Lung (tissue), 12 donors: ENCODE results near the gene CFAP43. TPM values are rescaled to one million over a fixed set of nuclear protein-coding genes. Genes with fewer than 3 reads are reported as not detected.

Experiments
- ATAC-seq: fragments of 200-7000 bp; cut with Tn5 transposase; one replicate; pipeline ENCODE4 v1.9.1; 2020; ENCODE audit warnings: moderate number of reproducible peaks; ENCODE audit not compliant: insufficient read depth, low FRiP score
- DNase-seq, 3 donors: peaks; one replicate each; pipeline ENCODE4 v3.0.0-alpha.2; 2013 to 2017
- H3K27ac ChIP-seq, 2 donors: one replicate each; pipeline ENCODE4 v1.5.1; 2013; ENCODE audit warnings: mild to moderate bottlenecking in 2 of 2, moderate library complexity in 2 of 2, control low read depth in 1 of 2, inconsistent platforms in 1 of 2, low read depth in 1 of 2, low read length in 1 of 2
- H3K27me3 ChIP-seq, 3 donors: one replicate each; pipeline ENCODE4 v1.5.1; 2013; ENCODE audit warnings: low read length in 2 of 3; ENCODE audit not compliant: control insufficient read depth in 3 of 3, insufficient read depth in 3 of 3
- H3K36me3 ChIP-seq, 4 donors: one replicate each; pipeline ENCODE4 v1.5.1; 2013; ENCODE audit warnings: low read length in 4 of 4, mild to moderate bottlenecking in 1 of 4, moderate library complexity in 1 of 4; ENCODE audit not compliant: control insufficient read depth in 4 of 4, insufficient read depth in 4 of 4
- H3K4me1 ChIP-seq, 5 donors: one replicate each; pipeline ENCODE4 v1.5.1; 2013; ENCODE audit warnings: low read length in 5 of 5, mild to moderate bottlenecking in 2 of 5, moderate library complexity in 1 of 5; ENCODE audit not compliant: control insufficient read depth in 5 of 5, insufficient read depth in 5 of 5
- H3K4me3 ChIP-seq: one replicate; pipeline ENCODE4 v1.5.1; 2013; ENCODE audit warnings: mild to moderate bottlenecking, control low read depth, moderate library complexity
- H3K9ac ChIP-seq, 2 donors: one replicate each; pipeline ENCODE4 v1.5.1; 2013; ENCODE audit warnings: low read length in 2 of 2, control low read depth in 1 of 2; ENCODE audit not compliant: insufficient read depth in 1 of 2
- H3K9me3 ChIP-seq, 4 donors: one replicate each; pipeline ENCODE4 v1.5.1; 2013; ENCODE audit warnings: low read length in 3 of 4, mild to moderate bottlenecking in 1 of 4, moderate library complexity in 1 of 4; ENCODE audit not compliant: control insufficient read depth in 4 of 4, insufficient read depth in 3 of 4
- WGBS, 2 donors: extraction: QIAGEN DNeasy Blood & Tissue Kit; methylation state at CpG; one replicate each; pipeline ENCODE4 v1.1.7; 2013; 5-methylcytosine and 5-hydroxymethylcytosine counted together
- polyA plus RNA-seq, 2 donors: library from polyadenylated mRNA; stranded (reverse); fragments of 200-250 nt; gene quantifications; one replicate each; pipeline ENCODE4 v1.2.1, GENCODE V29; 2013
- total RNA-seq, 2 donors: library from RNA; depleted of rRNA in 1 of 2; stranded (reverse); fragments of >200 nt in 1 of 2; gene quantifications; one replicate each; pipeline ENCODE4 v1.2.1, GENCODE V29; 2014 to 2021
- TF ChIP-seq, protein P1 (sequence below): IDR thresholded peaks from 2 replicates; pipeline ENCODE4 v1.5.1; 2012; ENCODE audit warnings: mild to moderate bottlenecking; ENCODE audit errors: control extremely low read depth, extremely low read depth
- donor health status: control.
- donor health status: control.
- donor health status: Bipolar disorder and iron deficiency.
- donor health status: healthy.
- donor health status: DM: yes; HTN: yes; CAD: no.

CFAP43 gene
- total and polyA plus RNA-seq, 4 donors: 8.4 to 71.6 (median 20.1) TPM

DNA sequence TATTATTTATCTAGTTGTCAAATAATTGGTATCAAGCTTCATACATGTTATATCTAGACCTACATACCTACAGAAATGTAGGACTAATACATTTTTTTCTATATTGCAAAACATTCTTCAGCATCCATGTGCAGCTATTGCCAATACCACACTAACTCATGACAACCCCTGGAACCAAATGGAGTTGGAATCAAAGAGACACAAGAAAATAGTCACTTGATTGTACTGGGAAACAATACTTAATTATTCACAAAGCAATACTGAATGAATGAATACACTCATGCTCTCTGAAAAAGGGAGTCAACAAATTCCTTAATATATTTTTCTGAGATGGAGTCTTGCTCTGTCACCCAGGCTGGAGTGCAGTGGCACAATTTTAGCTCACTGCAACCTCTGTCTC, 10.4 kb upstream of the CFAP43 start:
- Histone ChIP-seq H3K27me3 (no peaks in the 10 kb centered on the region), H3K36me3 (no peaks in the 10 kb centered on the region), H3K27ac (no peak overlapping the region), H3K4me3 (no peak overlapping the region), H3K4me1 (no peaks in the 10 kb centered on the region), H3K9ac (no peak overlapping the region), H3K9me3 (no peaks in the 10 kb centered on the region)
- ATAC-seq: no peak
- TF ChIP-seq, protein P1, sequence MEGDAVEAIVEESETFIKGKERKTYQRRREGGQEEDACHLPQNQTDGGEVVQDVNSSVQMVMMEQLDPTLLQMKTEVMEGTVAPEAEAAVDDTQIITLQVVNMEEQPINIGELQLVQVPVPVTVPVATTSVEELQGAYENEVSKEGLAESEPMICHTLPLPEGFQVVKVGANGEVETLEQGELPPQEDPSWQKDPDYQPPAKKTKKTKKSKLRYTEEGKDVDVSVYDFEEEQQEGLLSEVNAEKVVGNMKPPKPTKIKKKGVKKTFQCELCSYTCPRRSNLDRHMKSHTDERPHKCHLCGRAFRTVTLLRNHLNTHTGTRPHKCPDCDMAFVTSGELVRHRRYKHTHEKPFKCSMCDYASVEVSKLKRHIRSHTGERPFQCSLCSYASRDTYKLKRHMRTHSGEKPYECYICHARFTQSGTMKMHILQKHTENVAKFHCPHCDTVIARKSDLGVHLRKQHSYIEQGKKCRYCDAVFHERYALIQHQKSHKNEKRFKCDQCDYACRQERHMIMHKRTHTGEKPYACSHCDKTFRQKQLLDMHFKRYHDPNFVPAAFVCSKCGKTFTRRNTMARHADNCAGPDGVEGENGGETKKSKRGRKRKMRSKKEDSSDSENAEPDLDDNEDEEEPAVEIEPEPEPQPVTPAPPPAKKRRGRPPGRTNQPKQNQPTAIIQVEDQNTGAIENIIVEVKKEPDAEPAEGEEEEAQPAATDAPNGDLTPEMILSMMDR: no peak
- DNase-seq: no peak

DNA sequence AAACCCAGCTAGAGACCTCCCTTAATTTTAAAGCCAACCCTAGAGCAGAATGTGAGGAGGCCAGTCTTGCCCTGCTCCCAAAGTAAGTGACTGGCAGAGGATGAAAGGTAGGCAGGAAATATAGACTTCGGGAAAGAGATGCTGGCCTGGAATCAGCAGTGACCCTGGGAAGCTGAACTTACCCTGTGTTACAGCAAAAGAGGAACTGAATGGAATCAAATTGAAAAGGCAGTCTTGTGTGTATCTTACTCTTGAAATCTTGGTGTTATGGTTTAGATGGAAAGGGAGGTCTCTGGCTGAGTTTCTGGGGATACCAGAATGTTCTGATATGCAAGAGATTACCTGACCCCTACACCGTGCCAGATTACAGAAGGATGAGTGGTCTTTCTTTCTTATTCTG, 7.9 kb upstream of the CFAP43 start:
- no peak overlapping the region for H3K27ac ChIP-seq
- H3K27me3 ChIP-seq: no peaks in the 10 kb centered on the region
- 58% methylated on average over 2 of the region's 2 CpGs for WGBS, 2 donors
- ATAC-seq (no peak), DNase-seq (no peak)
- H3K4me3 ChIP-seq: no peak overlapping the region
- no peaks in the 10 kb centered on the region for H3K4me1 ChIP-seq
- TF ChIP-seq, protein P1: no peak
- no peaks in the 10 kb centered on the region for H3K9me3 ChIP-seq
- H3K9ac ChIP-seq: no peak overlapping the region
- H3K36me3 ChIP-seq: no peaks in the 10 kb centered on the region

DNA sequence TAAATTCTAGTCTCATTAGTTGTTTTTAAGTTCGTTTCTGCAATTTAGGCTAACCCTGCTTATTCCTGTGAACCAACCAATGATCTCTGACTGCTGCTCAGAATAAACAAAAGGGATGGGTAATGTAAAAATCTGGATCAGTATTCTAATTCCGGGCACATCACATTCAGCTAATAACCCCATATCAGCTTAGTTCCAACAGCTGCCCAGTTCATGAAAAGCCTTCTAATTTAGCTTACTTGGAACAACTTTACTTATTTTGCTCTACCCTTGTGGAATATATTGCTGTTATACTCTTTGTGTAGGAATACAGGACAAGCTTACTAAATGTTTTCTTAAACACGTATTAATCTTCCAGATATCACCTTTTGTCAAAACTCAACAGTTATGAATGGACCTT, 3.6 kb upstream of the CFAP43 start:
- WGBS, 2 donors: 84 to 91% methylated on average over 3 of the region's 3 CpGs

DNA sequence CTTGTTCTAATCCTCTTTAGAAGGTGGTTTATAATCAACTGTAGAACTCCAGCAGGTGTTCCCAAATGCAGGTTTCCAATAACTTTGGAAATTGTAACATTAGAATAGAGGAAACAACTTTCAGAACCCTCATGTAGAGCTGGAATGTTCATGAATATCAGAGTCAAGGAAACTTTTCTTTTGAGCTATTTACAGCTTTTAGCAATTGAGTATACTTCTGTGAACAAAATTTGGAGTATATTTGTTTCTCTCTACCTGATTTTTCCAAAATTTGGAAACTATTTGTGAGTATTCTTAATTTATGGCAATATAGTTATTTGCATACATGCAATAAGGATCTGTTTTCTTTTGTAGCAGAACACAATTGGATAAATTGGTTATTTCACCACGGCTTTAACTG, 2.8 kb upstream of the CFAP43 start:
- H3K9ac ChIP-seq: no peak overlapping the region
- H3K27ac ChIP-seq: no peak overlapping the region
- WGBS, 2 donors: 86 to 88% methylated on average over 1 of the region's 1 CpG
- no peaks in the 10 kb centered on the region for H3K9me3 ChIP-seq
- H3K4me1 ChIP-seq: peaks cover 0 to 6% (median 0%) of the 10 kb centered on the region in 5 donors
- TF ChIP-seq, protein P1: no peak
- H3K27me3 ChIP-seq: no peaks in the 10 kb centered on the region
- no peak overlapping the region for H3K4me3 ChIP-seq
- ATAC-seq (no peak), DNase-seq (no peak)
- no peaks in the 10 kb centered on the region for H3K36me3 ChIP-seq

More for the DNA sequence above, 3.6 kb upstream of the CFAP43 start:
- ATAC-seq (no peak), DNase-seq (no peak)
- Histone ChIP-seq H3K27ac (no peak overlapping the region), H3K36me3 (no peaks in the 10 kb centered on the region), H3K9me3 (no peaks in the 10 kb centered on the region), H3K9ac (no peak overlapping the region), H3K27me3 (no peaks in the 10 kb centered on the region), H3K4me3 (no peak overlapping the region), H3K4me1 (peaks cover 0 to 6% (median 0%) of the 10 kb centered on the region in 5 donors)
- TF ChIP-seq, protein P1: no peak
